Heart right ventricle (tissue), 16 donors: ENCODE data around the gene MAP7. TPM values are rescaled to one million over a fixed set of nuclear protein-coding genes. Genes with fewer than 3 reads are reported as not detected.

Source experiments
- ATAC-seq, 8 donors: fragments of 200-7000 bp; cut with Tn5 transposase; one replicate each; pipeline ENCODE4 v1.9.1; 2020; ENCODE audit warnings: mild to moderate bottlenecking in 8 of 8, moderate library complexity in 8 of 8, moderate number of reproducible peaks in 1 of 8
- DNase-seq, 2 donors: peaks; one replicate each; pipeline ENCODE4 v3.0.0-alpha.2; 2020
- H3K27ac ChIP-seq, 10 donors: fragments of 200-600 bp; sonication (generic) in 2 of 10; one replicate each; pipeline versions ENCODE4 v1.5.0 to v1.8.0; 2020 to 2022; ENCODE audit warnings: mild to moderate bottlenecking in 3 of 10
- H3K27me3 ChIP-seq, 7 donors: fragments of 200-600 bp; one replicate each; pipeline ENCODE4 v1.8.0; 2021 to 2022; ENCODE audit warnings: mild to moderate bottlenecking in 2 of 7
- H3K36me3 ChIP-seq, 9 donors: fragments of 200-600 bp; sonication (generic) in 1 of 9; one replicate each; pipeline versions ENCODE4 v1.5.0 to v1.8.0; 2020 to 2022; ENCODE audit warnings: mild to moderate bottlenecking in 2 of 9
- H3K4me1 ChIP-seq, 9 donors: fragments of 200-600 bp; sonication (generic) in 1 of 9; one replicate each; pipeline versions ENCODE4 v1.5.0 to v1.8.0; 2020 to 2022; ENCODE audit warnings: mild to moderate bottlenecking in 4 of 9
- H3K4me3 ChIP-seq, 10 donors: fragments of 200-600 bp; sonication (generic) in 2 of 10; one replicate each; pipeline versions ENCODE4 v1.5.0 to v1.8.0; 2020 to 2022; ENCODE audit warnings: mild to moderate bottlenecking in 7 of 10, moderate library complexity in 2 of 10
- H3K9me3 ChIP-seq, 11 donors: fragments of 200-600 bp in 10 of 11; sonication (generic) in 2 of 11; one replicate each; pipeline versions ENCODE4 v1.5.0 to v1.8.0; 2013 to 2022; ENCODE audit warnings: mild to moderate bottlenecking in 2 of 11, control low read depth in 1 of 11, moderate library complexity in 1 of 11
- WGBS, 2 donors: extraction: QIAGEN DNeasy Blood & Tissue Kit; methylation state at CpG; one replicate each; pipeline ENCODE4 v1.1.7; 2013; ENCODE audit warnings: inconsistent platforms in 1 of 2; 5-methylcytosine and 5-hydroxymethylcytosine counted together
- intact Hi-C, 10 donors: fragments of 100-400 bp; cut with DNase I; formaldehyde crosslinking; loops; one replicate each; pipeline versions ENCODE4 v1.11.1 to v1.14.2; 2022
- polyA plus RNA-seq, 2 donors: library from polyadenylated mRNA; stranded (reverse); fragments of 200-250 nt; gene quantifications; one replicate each; pipeline ENCODE4 v1.2.3, GENCODE V29; 2013
- total RNA-seq, 10 donors: library from RNA; stranded (reverse); fragmentation: NEBNext Ultra II Directional in 3 of 10; extraction: Animal tissue kit (Norgen Biotek cat#: 25700) in 3 of 10; gene quantifications; one replicate each; pipeline versions ENCODE4 v1.2.1 to v1.2.4, GENCODE V29; 2021 to 2023
- TF ChIP-seq, protein P1 (sequence below), 9 donors: fragments of 200-600 bp; sonication (generic) in 2 of 9; IDR thresholded peaks; one replicate each; pipeline versions ENCODE4 v1.5.0 to v1.8.0; 2021 to 2022; ENCODE audit warnings: antibody characterized with exemption in 9 of 9, mild to moderate bottlenecking in 5 of 9, moderate library complexity in 1 of 9
- donor health status: Arrhythmogenic right ventricular cardiomyopathy.
- donor health status: ischemic (EF 13 %, LVEDD 7.1; RV severe dilation, severe dysfunction).
- donor health status: healthy with polysubstance abuse.
- donor health status: DM: no; HTN: yes; CAD: no.
- donor health status: DM: no; HTN: no; CAD: no.
- donor health status: ischemic (EF 25% LVEDD 6.9; RV normal size, moderate dysfunction).
- donor health status: ischemic (EF 25% LVEDD 5.7; RV mildly dilated, moderate dysfunction).
- donor health status: healthy.
- donor health status: DM: yes; HTN: yes; CAD: no.
- donor health status: Ischemic cardiomyopathy.
- donor health status: ischemic (EF 35%, LVEDD 5.7; RV mildly dilated, moderate dysfunction).
- donor health status: nonischemic (EF 11% LVEDD 7.7; RV severe dilation, severe dysfunction).
- donor health status: DM: yes; HTN: yes; CAD: no.
- donor health status: PGD.
- donor health status: ischemic (EF 29% LVEDD 5.4; RV normal size, mild dysfunction).
- donor health status: nonischemic (EF 23%, LVEDD 6.1; RV moderate dilation, normal function).

The MAP7 gene
- total and polyA plus RNA-seq, 12 donors: 0.48 to 4.1 (median 2.3) TPM

DNA sequence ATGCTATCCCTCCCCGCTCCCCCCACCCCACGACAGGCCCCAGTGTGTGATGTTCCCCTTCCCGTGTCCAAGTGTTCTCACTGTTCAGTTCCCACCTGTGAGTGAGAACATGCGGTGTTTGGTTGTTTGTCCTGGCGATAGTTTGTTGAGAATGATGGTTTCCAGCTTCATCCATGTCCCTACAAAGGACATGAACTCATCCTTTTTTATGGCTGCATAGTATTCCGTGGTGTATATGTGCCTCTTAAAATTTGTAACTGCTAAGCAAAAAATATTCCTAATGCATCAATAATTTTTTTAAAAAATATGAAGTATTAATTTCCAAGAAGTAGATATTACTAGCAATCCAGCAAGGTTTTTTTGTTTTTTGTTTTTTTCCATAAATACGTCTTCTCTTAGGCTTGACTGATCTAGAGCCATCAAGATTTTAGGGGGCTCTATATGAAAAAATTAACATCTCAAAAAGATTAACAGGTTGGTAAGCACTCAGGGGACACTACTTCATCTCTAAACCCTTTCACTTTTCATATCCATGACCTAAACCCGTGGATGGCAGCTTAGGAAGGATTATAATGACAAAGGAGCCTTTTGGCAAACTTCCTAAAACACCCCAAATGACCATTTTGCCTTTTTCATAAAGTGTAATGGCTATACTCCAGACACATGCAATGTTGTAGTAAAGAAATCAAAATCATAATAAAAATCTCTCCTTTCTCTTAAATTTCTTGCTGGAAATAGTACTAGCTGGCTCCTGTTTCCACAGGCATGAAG lies 14.2 kb downstream of the MAP7 start:
- TF ChIP-seq, protein P1, sequence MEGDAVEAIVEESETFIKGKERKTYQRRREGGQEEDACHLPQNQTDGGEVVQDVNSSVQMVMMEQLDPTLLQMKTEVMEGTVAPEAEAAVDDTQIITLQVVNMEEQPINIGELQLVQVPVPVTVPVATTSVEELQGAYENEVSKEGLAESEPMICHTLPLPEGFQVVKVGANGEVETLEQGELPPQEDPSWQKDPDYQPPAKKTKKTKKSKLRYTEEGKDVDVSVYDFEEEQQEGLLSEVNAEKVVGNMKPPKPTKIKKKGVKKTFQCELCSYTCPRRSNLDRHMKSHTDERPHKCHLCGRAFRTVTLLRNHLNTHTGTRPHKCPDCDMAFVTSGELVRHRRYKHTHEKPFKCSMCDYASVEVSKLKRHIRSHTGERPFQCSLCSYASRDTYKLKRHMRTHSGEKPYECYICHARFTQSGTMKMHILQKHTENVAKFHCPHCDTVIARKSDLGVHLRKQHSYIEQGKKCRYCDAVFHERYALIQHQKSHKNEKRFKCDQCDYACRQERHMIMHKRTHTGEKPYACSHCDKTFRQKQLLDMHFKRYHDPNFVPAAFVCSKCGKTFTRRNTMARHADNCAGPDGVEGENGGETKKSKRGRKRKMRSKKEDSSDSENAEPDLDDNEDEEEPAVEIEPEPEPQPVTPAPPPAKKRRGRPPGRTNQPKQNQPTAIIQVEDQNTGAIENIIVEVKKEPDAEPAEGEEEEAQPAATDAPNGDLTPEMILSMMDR (IDR thresholded peaks at IDR 0.05): no peak

GRCh38 chr6:136535017-136535765 lies 15.0 kb downstream of the MAP7 start:
- Histone ChIP-seq H3K9me3 (no peaks in the 10 kb centered on the region), H3K27ac (no peak overlapping the region), H3K27me3 (no peaks in the 10 kb centered on the region), H3K4me1 (no peaks in the 10 kb centered on the region), H3K4me3 (no peak overlapping the region), H3K36me3 (no peaks in the 10 kb centered on the region)
- TF ChIP-seq, protein P1 (IDR thresholded peaks at IDR 0.05): no peak
- ATAC-seq (no peak), DNase-seq (no peak)
- intact Hi-C loops: no loop called here
- 56 to 66% methylated on average over 5 of the region's 5 CpGs for WGBS, 2 donors

More for the DNA sequence above, 14.2 kb downstream of the MAP7 start:
- intact Hi-C loops: no loop called here
- Histone ChIP-seq H3K27ac (no peak overlapping the region), H3K4me3 (no peak overlapping the region), H3K9me3 (no peaks in the 10 kb centered on the region), H3K27me3 (no peaks in the 10 kb centered on the region), H3K4me1 (no peaks in the 10 kb centered on the region), H3K36me3 (no peaks in the 10 kb centered on the region)
- ATAC-seq: no peak
- 90 to 95% methylated on average over 8 of the region's 8 CpGs for WGBS, 2 donors
- no peak for DNase-seq

- 87 to 88% methylated on average over 3 of the region's 3 CpGs for WGBS, 2 donors
- no peaks in the 10 kb centered on the region for H3K27me3 ChIP-seq
- H3K4me3 ChIP-seq: no peak overlapping the region
- H3K9me3 ChIP-seq: no peaks in the 10 kb centered on the region
- ATAC-seq: no peak
- H3K4me1 ChIP-seq: no peaks in the 10 kb centered on the region
- no peak for DNase-seq
- intact Hi-C loops: no loop called here
- TF ChIP-seq, protein P1 (IDR thresholded peaks at IDR 0.05): no peak
- no peak overlapping the region for H3K27ac ChIP-seq
- no peaks in the 10 kb centered on the region for H3K36me3 ChIP-seq
These were observed 16.0 kb downstream of the MAP7 start for GRCh38 chr6:136534268-136534667.

GRCh38 chr6:136533487-136533886 lies 16.7 kb downstream of the MAP7 start:
- intact Hi-C loops: no loop called here
- WGBS, 2 donors: 63 to 71% methylated on average over 5 of the region's 5 CpGs
- Histone ChIP-seq H3K4me1 (no peaks in the 10 kb centered on the region), H3K4me3 (no peak overlapping the region), H3K27ac (no peak overlapping the region), H3K36me3 (no peaks in the 10 kb centered on the region), H3K9me3 (no peaks in the 10 kb centered on the region), H3K27me3 (no peaks in the 10 kb centered on the region)
- no peak for DNase-seq
- TF ChIP-seq, protein P1 (IDR thresholded peaks at IDR 0.05): no peak
- ATAC-seq: no peak
